ENCODE results near the gene C4orf36.
A peak's percentile ranks its signal among the peaks of the same experiment; 100 is the strongest.

The C4orf36 gene

GRCh38 chr4:86891762-86892635 lies at the start of gene C4orf36:
Gene C4orf36, minus strand, starts transcription at chr4:86892422. Its CDS starts 902 bp downstream, at chr4:86891520.
- peak; percentile 75 for DNase-seq (ENCODE audit: low read depth, low spot score)

- no peak for DNase-seq (ENCODE audit: low read depth, low spot score)
Measured at GRCh38 chr4:86940920-86941460, 48.8 kb upstream of the C4orf36 start.

GRCh38 chr4:86939729-86940575 lies 47.7 kb upstream of the C4orf36 start:
- DNase-seq (ENCODE audit: low read depth, low spot score), result peak; percentile 47

- no peak for DNase-seq (ENCODE audit: low read depth, low spot score)
Measured at GRCh38 chr4:86938771-86939520, 46.7 kb upstream of the C4orf36 start.

- DNase-seq (ENCODE audit: low read depth, low spot score), result peak; percentile 62
Measured at GRCh38 chr4:86935853-86936733, 43.9 kb upstream of the C4orf36 start.

GRCh38 chr4:86935566-86935852 lies 43.3 kb upstream of the C4orf36 start:
- DNase-seq (ENCODE audit: low read depth, low spot score), result no peak

GRCh38 chr4:86934771-86935565 lies 42.7 kb upstream of the C4orf36 start, which contains the start of gene AFF1:
Gene AFF1, plus strand, starts transcription at chr4:86935011. Its CDS starts 13,523 bp downstream, at chr4:86948534.
- peak; percentile 97 for DNase-seq (ENCODE audit: low read depth, low spot score)

- no peak for DNase-seq (ENCODE audit: low read depth, low spot score)
Measured at GRCh38 chr4:86934147-86934770, 42.0 kb upstream of the C4orf36 start.

- no peak for DNase-seq (ENCODE audit: low read depth, low spot score)
Measured at GRCh38 chr4:86928400-86929255, 36.4 kb upstream of the C4orf36 start.

- DNase-seq (ENCODE audit: low read depth, low spot score), result peak; percentile 79
Measured at GRCh38 chr4:86927843-86928395, 35.7 kb upstream of the C4orf36 start.

GRCh38 chr4:86926435-86927086 lies 34.3 kb upstream of the C4orf36 start:
- DNase-seq (ENCODE audit: low read depth, low spot score), result peak; percentile 18

GRCh38 chr4:86924811-86925210 lies 32.6 kb upstream of the C4orf36 start:
- DNase-seq (ENCODE audit: low read depth, low spot score), result peak; percentile 32

- DNase-seq (ENCODE audit: low read depth, low spot score), result no peak
Measured at GRCh38 chr4:86921608-86922252, 29.5 kb upstream of the C4orf36 start.

- DNase-seq (ENCODE audit: low read depth, low spot score), result no peak
Measured at GRCh38 chr4:86919561-86920223, 27.5 kb upstream of the C4orf36 start.

- DNase-seq (ENCODE audit: low read depth, low spot score), result peak; percentile 44
Measured at GRCh38 chr4:86918539-86919072, 26.4 kb upstream of the C4orf36 start.

All from astrocyte of the hippocampus (primary cell).